ENCODE results near the gene GPR45. TPM values are rescaled to one million over a fixed set of nuclear protein-coding genes. Genes with fewer than 3 reads are reported as not detected.

The GPR45 gene, protein sequence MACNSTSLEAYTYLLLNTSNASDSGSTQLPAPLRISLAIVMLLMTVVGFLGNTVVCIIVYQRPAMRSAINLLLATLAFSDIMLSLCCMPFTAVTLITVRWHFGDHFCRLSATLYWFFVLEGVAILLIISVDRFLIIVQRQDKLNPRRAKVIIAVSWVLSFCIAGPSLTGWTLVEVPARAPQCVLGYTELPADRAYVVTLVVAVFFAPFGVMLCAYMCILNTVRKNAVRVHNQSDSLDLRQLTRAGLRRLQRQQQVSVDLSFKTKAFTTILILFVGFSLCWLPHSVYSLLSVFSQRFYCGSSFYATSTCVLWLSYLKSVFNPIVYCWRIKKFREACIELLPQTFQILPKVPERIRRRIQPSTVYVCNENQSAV
- total RNA-seq: not detected in 2 replicates

DNA sequence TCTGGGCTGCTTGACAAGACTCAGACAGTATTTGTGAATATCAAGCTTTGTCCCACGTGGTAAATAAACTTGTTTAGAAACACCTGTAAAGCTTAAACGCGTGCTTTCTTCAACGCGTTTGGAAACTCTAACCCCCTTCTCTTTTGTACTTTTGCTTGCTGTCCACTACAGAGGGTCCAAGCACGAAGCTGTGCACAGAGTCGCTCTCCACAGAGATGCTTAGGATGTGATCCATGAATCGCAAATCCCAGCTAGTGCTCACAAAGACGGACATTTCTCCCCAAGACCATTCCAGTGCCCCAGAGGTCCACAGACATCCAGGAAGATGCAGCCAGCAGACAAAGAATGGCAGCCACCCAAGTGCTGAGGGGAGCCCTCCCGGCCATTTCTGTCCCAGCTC, at the start of gene GPR45:
GPR45 (plus strand) TSS at position 301 of the 400 bp plus-strand sequence. CDS start 116 bp downstream, outside the sequence.

Other genes with a start within 250 kb of the GPR45 start
- gene MRPS9, start 203.7 kb upstream of the GPR45 start, total RNA-seq: 12.9 and 13.6 TPM in 2 replicates
- 22.0 and 31.3 TPM in 2 replicates for gene TGFBRAP1, start 88.0 kb downstream of the GPR45 start, total RNA-seq
- 14.0 and 19.2 TPM in 2 replicates for gene C2orf49, start 95.8 kb downstream of the GPR45 start, total RNA-seq
- gene FHL2, start 157.3 kb downstream of the GPR45 start, total RNA-seq: 197 and 230 TPM in 2 replicates

Measured in smooth muscle cell of the pulmonary artery (primary cell).